K562 (cell line): ENCODE results near the gene SPATA21. TPM values are rescaled to one million over a fixed set of nuclear protein-coding genes. Genes with fewer than 3 reads are reported as not detected.
A peak's percentile ranks its signal among the peaks of the same experiment; 100 is the strongest.

Experiments used
- ATF7 ChIP-seq: fragments of 450-650 bp; IDR thresholded peaks from 2 replicates; pipeline ENCODE4 v1.7.1; 2014; ENCODE audit warnings: mild to moderate bottlenecking, moderate library complexity
- BCL6 ChIP-seq: fragments of 250-450 bp; sonication (Bioruptor Pico); IDR thresholded peaks from 2 replicates; pipeline ENCODE4 v1.4.0; 2020
- EP300 ChIP-seq: IDR thresholded peaks from 2 replicates; pipeline ENCODE4 v1.6.1; 2012; ENCODE audit warnings: low read length, improper control_type of control experiment
- ETV6 ChIP-seq, 3 experiments: fragments of 150-350 bp in 1 of 3; sonication (generic) in 1 of 3; formaldehyde crosslinking in 1 of 3; IDR thresholded peaks; 2 replicates each; pipeline versions ENCODE4 v1.6.1 to v1.8.0; 2014 to 2022; ENCODE audit warnings: borderline replicate concordance in 2 of 3, low read depth in 2 of 3, antibody characterized with exemption in 1 of 3, low read length in 1 of 3, mild to moderate bottlenecking in 1 of 3, missing genetic modification reagents in 1 of 3
- FOXJ2 ChIP-seq: fragments of 200-800 bp; sonication (Bioruptor generic); IDR thresholded peaks from 2 replicates; pipeline ENCODE4 v1.6.1; 2016; ENCODE audit warnings: missing genetic modification characterization, missing compliant biosample characterization
- FOXM1 ChIP-seq, 2 experiments: fragments of 450-650 bp in 1 of 2; sonication (generic) in 1 of 2; formaldehyde crosslinking in 1 of 2; IDR thresholded peaks; 2 replicates each; pipeline versions ENCODE4 v1.6.1 to v1.9.0; 2017 to 2022; ENCODE audit warnings: low read depth in 2 of 2, mild to moderate bottlenecking in 2 of 2, missing genetic modification reagents in 1 of 2, moderate library complexity in 1 of 2
- HIVEP1 ChIP-seq: fragments of 250-450 bp; sonication (Bioruptor Pico); IDR thresholded peaks from 2 replicates; pipeline ENCODE4 v1.4.0; 2020; ENCODE audit warnings: mild to moderate bottlenecking
- HLTF ChIP-seq: fragments of 450-650 bp; IDR thresholded peaks from 2 replicates; pipeline ENCODE4 v1.6.1; 2016
- HNRNPUL1 ChIP-seq: fragments of 200-400 bp; formaldehyde crosslinking; IDR thresholded peaks from 2 replicates; pipeline ENCODE4 v1.6.1; 2017; ENCODE audit warnings: low read length
- NBN ChIP-seq: fragments of 450-650 bp; IDR thresholded peaks from 2 replicates; pipeline ENCODE4 v1.6.1; 2016; ENCODE audit warnings: low read depth, mild to moderate bottlenecking
- RAD21 ChIP-seq, 2 experiments: fragments of 250-450 bp in 1 of 2; fragments of 450-650 bp in 1 of 2; sonication (Bioruptor Pico) in 1 of 2; formaldehyde crosslinking in 1 of 2; IDR thresholded peaks in 1 of 2; conservative IDR thresholded peaks in 1 of 2; 2 replicates each; pipeline versions ENCODE4 v1.4.0 to v1.8.0; 2020 to 2022; ENCODE audit warnings: mild to moderate bottlenecking in 2 of 2, moderate library complexity in 1 of 2
- SAP30 ChIP-seq: fragments of 200-600 bp; sonication (generic); IDR thresholded peaks from 2 replicates; pipeline ENCODE4 v1.6.1; 2012; ENCODE audit warnings: borderline replicate concordance, low read depth, mild to moderate bottlenecking, moderate library complexity, low read length, control low read depth, inconsistent platforms; ENCODE audit not compliant: insufficient read depth, poor library complexity, severe bottlenecking
- TOE1 ChIP-seq, 2 experiments: fragments of 450-650 bp in 1 of 2; sonication (generic) in 1 of 2; formaldehyde crosslinking in 1 of 2; IDR thresholded peaks; 2 replicates each; pipeline versions ENCODE4 v1.7.1 to v1.8.0; 2016 to 2022; ENCODE audit warnings: borderline replicate concordance in 2 of 2, mild to moderate bottlenecking in 2 of 2, antibody characterized with exemption in 1 of 2, inconsistent platforms in 1 of 2, low read depth in 1 of 2, missing genetic modification reagents in 1 of 2, moderate library complexity in 1 of 2
- ZKSCAN3 ChIP-seq: fragments of 250-450 bp; sonication (Bioruptor Pico); IDR thresholded peaks from 2 replicates; pipeline ENCODE4 v1.4.0; 2020
- polyA plus RNA-seq, 8 experiments: library from polyadenylated mRNA; depleted of rRNA in 4 of 8; stranded (reverse) in 5 of 8; unstranded in 3 of 8; fragments of >200 nt; fragmentation: Nextera tagmentation in 2 of 8; fragmentation: Illumina TruSeq in 1 of 8; extraction: Ambion mirVana in 2 of 8; extraction: Trizol in 1 of 8; gene quantifications; 2 replicates each; pipeline versions ENCODE4 v1.2.1 to v1.2.3, GENCODE V29; 2011 to 2014; ENCODE audit warnings: inconsistent platforms in 1 of 8, missing spikeins in 1 of 8
- total RNA-seq, 7 experiments: library from RNA; depleted of rRNA in 6 of 7; stranded (reverse); fragments of >200 nt in 6 of 7; fragmentation: Illumina TruSeq in 2 of 7; extraction: Trizol in 2 of 7; gene quantifications; 2 replicates each; pipeline versions ENCODE4 v1.2.1 to v1.2.3, GENCODE V29; 2011 to 2021; ENCODE audit warnings: low replicate concordance in 1 of 7
- TF ChIP-seq, protein P1 (sequence below): sonication (generic); formaldehyde crosslinking; IDR thresholded peaks from 2 replicates; pipeline ENCODE4 v1.8.0; 2022; ENCODE audit warnings: mild to moderate bottlenecking, low read depth, missing genetic modification reagents
- TF ChIP-seq, protein P2 (sequence below): sonication (generic); formaldehyde crosslinking; IDR thresholded peaks from 2 replicates; pipeline ENCODE4 v1.8.0; 2022; ENCODE audit warnings: missing genetic modification reagents, mild to moderate bottlenecking, borderline replicate concordance
- TF ChIP-seq, protein P3 (sequence below), 2 experiments: fragments of 250-450 bp in 1 of 2; fragments of 450-650 bp in 1 of 2; sonication (Bioruptor Pico) in 1 of 2; IDR thresholded peaks; 2 replicates each; pipeline versions ENCODE4 v1.6.1 to v1.8.0; 2016 to 2021; ENCODE audit warnings: mild to moderate bottlenecking in 2 of 2, moderate library complexity in 2 of 2, missing compliant biosample characterization in 1 of 2, missing genetic modification characterization in 1 of 2
- TF ChIP-seq, protein P4 (sequence below), 2 experiments: IDR thresholded peaks in 1 of 2; conservative IDR thresholded peaks in 1 of 2; 2 replicates each; pipeline ENCODE4 v1.6.1; 2016; ENCODE audit warnings: low read depth in 2 of 2, mild to moderate bottlenecking in 1 of 2, missing compliant biosample characterization in 1 of 2, missing genetic modification characterization in 1 of 2, moderate library complexity in 1 of 2
- TF ChIP-seq, protein P5 (sequence below): fragments of 200-800 bp; sonication (Bioruptor generic); IDR thresholded peaks from 2 replicates; pipeline ENCODE4 v1.6.1; 2017; ENCODE audit warnings: missing genetic modification characterization, missing compliant biosample characterization

The SPATA21 gene
- total and polyA plus RNA-seq, 9 of the 15 experiments (the other 6 are each of a cell fraction or from before 2014, with no cell fraction given): 0.10 to 0.36 (median 0.13) TPM; not detected in 3

DNA sequence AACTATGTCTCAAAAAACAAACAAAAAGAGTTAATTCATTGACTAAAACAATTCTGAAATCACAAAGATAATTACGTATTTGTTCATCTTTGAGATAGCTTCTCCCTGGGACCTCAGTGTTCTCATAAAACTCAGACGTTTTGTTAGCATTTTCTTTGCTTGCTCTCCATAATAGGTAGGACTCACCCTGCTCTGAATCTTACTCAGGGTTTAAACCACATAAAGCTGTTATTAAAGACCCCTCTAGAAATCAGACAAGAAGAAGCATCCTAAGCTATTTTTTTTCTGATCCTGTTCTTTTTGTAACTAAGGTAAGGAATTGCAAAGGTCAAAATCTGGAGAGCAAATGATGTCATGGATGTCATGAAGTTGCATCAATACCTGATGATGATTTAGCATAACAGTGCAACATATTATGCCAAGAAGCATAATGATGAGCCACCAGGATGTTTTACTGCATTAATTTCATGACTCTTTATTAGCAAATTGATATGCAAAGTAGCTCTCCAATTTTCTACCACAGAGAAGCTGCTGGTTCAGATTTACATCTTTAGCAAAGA, 87.3 kb downstream of the SPATA21 start (continued):
- TF ChIP-seq, protein P1, sequence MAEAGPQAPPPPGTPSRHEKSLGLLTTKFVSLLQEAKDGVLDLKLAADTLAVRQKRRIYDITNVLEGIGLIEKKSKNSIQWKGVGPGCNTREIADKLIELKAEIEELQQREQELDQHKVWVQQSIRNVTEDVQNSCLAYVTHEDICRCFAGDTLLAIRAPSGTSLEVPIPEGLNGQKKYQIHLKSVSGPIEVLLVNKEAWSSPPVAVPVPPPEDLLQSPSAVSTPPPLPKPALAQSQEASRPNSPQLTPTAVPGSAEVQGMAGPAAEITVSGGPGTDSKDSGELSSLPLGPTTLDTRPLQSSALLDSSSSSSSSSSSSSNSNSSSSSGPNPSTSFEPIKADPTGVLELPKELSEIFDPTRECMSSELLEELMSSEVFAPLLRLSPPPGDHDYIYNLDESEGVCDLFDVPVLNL (CRISPR knock-in tag): no peak
- TF ChIP-seq EP300 (peak; percentile 83), FOXJ2 (no peak), ETV6 (IDR thresholded peaks at IDR 0.05; ENCODE audit: borderline replicate concordance in 1 of 2, low read depth in 2 of 2, low read length in 1 of 2) (no peak), ETV6 (CRISPR knock-in tag; IDR thresholded peaks at IDR 0.05; ENCODE audit: borderline replicate concordance) (no peak), FOXM1 (IDR thresholded peaks at IDR 0.05; ENCODE audit: low read depth) (no peak), FOXM1 (CRISPR knock-in tag; IDR thresholded peaks at IDR 0.05; ENCODE audit: low read depth) (no peak), HLTF (no peak), HIVEP1 (no peak), ZKSCAN3 (no peak), SAP30 (no peak), TOE1 (IDR thresholded peaks at IDR 0.05; ENCODE audit: borderline replicate concordance) (no peak), TOE1 (CRISPR knock-in tag; IDR thresholded peaks at IDR 0.05; ENCODE audit: borderline replicate concordance, low read depth) (no peak), ATF7 (peak; percentile 96), HNRNPUL1 (no peak), RAD21 (CRISPR knock-in tag; conservative IDR thresholded peaks at IDR 0.05 in 1 of 2, IDR thresholded peaks at IDR 0.05 in 1 of 2) (no peak), NBN (no peak), BCL6 (CRISPR knock-in tag) (no peak)
- TF ChIP-seq, protein P2, sequence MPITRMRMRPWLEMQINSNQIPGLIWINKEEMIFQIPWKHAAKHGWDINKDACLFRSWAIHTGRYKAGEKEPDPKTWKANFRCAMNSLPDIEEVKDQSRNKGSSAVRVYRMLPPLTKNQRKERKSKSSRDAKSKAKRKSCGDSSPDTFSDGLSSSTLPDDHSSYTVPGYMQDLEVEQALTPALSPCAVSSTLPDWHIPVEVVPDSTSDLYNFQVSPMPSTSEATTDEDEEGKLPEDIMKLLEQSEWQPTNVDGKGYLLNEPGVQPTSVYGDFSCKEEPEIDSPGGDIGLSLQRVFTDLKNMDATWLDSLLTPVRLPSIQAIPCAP (CRISPR knock-in tag): no peak
- TF ChIP-seq, protein P3, sequence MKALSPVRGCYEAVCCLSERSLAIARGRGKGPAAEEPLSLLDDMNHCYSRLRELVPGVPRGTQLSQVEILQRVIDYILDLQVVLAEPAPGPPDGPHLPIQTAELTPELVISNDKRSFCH (CRISPR knock-in tag; IDR thresholded peaks at IDR 0.05): no peak
- TF ChIP-seq, protein P3 (tag; IDR thresholded peaks at IDR 0.05): no peak
- TF ChIP-seq, protein P4, sequence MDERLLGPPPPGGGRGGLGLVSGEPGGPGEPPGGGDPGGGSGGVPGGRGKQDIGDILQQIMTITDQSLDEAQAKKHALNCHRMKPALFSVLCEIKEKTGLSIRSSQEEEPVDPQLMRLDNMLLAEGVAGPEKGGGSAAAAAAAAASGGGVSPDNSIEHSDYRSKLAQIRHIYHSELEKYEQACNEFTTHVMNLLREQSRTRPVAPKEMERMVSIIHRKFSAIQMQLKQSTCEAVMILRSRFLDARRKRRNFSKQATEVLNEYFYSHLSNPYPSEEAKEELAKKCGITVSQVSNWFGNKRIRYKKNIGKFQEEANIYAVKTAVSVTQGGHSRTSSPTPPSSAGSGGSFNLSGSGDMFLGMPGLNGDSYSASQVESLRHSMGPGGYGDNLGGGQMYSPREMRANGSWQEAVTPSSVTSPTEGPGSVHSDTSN (CRISPR knock-in tag; IDR thresholded peaks at IDR 0.05; ENCODE audit: low read depth): no peak
- TF ChIP-seq, protein P4 (tag; conservative IDR thresholded peaks at IDR 0.05; ENCODE audit: low read depth): 0 out of 2 replicates have a peak, but pooled peaks have one; percentile 7
- TF ChIP-seq, protein P5, sequence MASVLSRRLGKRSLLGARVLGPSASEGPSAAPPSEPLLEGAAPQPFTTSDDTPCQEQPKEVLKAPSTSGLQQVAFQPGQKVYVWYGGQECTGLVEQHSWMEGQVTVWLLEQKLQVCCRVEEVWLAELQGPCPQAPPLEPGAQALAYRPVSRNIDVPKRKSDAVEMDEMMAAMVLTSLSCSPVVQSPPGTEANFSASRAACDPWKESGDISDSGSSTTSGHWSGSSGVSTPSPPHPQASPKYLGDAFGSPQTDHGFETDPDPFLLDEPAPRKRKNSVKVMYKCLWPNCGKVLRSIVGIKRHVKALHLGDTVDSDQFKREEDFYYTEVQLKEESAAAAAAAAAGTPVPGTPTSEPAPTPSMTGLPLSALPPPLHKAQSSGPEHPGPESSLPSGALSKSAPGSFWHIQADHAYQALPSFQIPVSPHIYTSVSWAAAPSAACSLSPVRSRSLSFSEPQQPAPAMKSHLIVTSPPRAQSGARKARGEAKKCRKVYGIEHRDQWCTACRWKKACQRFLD (CRISPR knock-in tag): no peak
